Superior temporal gyrus (tissue), 1 donor: ENCODE results near the gene NEMP1.
"Not testable (repeated sequence)": the region's sequence is repeated elsewhere in the genome, so short reads cannot be mapped to it uniquely, and the experiment has no call there.

Experiments
- DNase-seq: peaks from one replicate; pipeline ENCODE4 v3.0.0-alpha.2; 2016; ENCODE audit errors: extremely low spot score

Gene NEMP1

GRCh38 chr12:57078519-57079404, at the start of gene NEMP1:
TSS of gene NEMP1 (minus strand) at chr12:57078791. CDS start at chr12:57078745, 46 bp downstream.
- DNase-seq = peak; percentile 100

GRCh38 chr12:57127726-57128518, 49.3 kb upstream of the NEMP1 start, which contains the start of gene LRP1:
TSS of gene LRP1 (plus strand) at chr12:57128483. CDS start at chr12:57128965, 482 bp downstream.
- peak; percentile 75 for DNase-seq

- DNase-seq = no peak
Measured at GRCh38 chr12:57127101-57127725, 48.6 kb upstream of the NEMP1 start.

- no peak for DNase-seq
Measured at GRCh38 chr12:57126561-57126960, 48.0 kb upstream of the NEMP1 start.

GRCh38 chr12:57126061-57126460, 47.5 kb upstream of the NEMP1 start:
- DNase-seq = no peak

- peak; percentile 94 for DNase-seq
Measured at GRCh38 chr12:57124261-57124877, 45.8 kb upstream of the NEMP1 start.

GRCh38 chr12:57123813-57124212, 45.2 kb upstream of the NEMP1 start:
- DNase-seq = no peak

- not testable (repeated sequence) for DNase-seq
Measured at GRCh38 chr12:57120718-57121117, 42.1 kb upstream of the NEMP1 start.

GRCh38 chr12:57119294-57120085, 40.9 kb upstream of the NEMP1 start:
- DNase-seq = no peak

GRCh38 chr12:57118711-57119271, 40.2 kb upstream of the NEMP1 start:
- DNase-seq = no peak

- no peak for DNase-seq
Measured at GRCh38 chr12:57116580-57117281, 38.1 kb upstream of the NEMP1 start.

- DNase-seq = peak; percentile 92
Measured at GRCh38 chr12:57112492-57113294, 34.1 kb upstream of the NEMP1 start.

- DNase-seq = no peak
Measured at GRCh38 chr12:57111031-57111734, 32.6 kb upstream of the NEMP1 start, which contains the start of gene STAT6. TSS of gene STAT6 (minus strand) at chr12:57111362. CDS start at chr12:57108278, 3,084 bp downstream.

GRCh38 chr12:57110104-57111030, 31.8 kb upstream of the NEMP1 start:
- no peak for DNase-seq

- DNase-seq = no peak
Measured at GRCh38 chr12:57109207-57110103, 30.9 kb upstream of the NEMP1 start.
